ENCODE results near the gene HACD1.
"Not testable (repeated sequence)": the region's sequence is repeated elsewhere in the genome, so short reads cannot be mapped to it uniquely, and the experiment has no call there.

The HACD1 gene

GRCh38 chr10:17643755-17644484 is 26.7 kb upstream of the HACD1 start, which contains the start of gene STAM:
TSS of gene STAM (plus strand) at chr10:17644151. CDS start at chr10:17644340, 189 bp downstream.
- H3K4me3 ChIP-seq (ENCODE audit: low read length), result peak within 1 kb of the TSS; percentile 97
- DNase-seq (ENCODE audit: low read depth), result peak; percentile 92
- no peak for TF ChIP-seq CTCF (conservative IDR thresholded peaks at IDR 0.05; ENCODE audit: low read length)

GRCh38 chr10:17643339-17643754 is 26.2 kb upstream of the HACD1 start:
- H3K4me3 ChIP-seq (ENCODE audit: low read length), result peak overlapping the region; percentile 97
- peak; percentile 82 for DNase-seq (ENCODE audit: low read depth)
- no peak for TF ChIP-seq CTCF (conservative IDR thresholded peaks at IDR 0.05; ENCODE audit: low read length)

- no peak overlapping the region for H3K4me3 ChIP-seq (ENCODE audit: low read length)
- no peak for TF ChIP-seq CTCF (conservative IDR thresholded peaks at IDR 0.05; ENCODE audit: low read length)
- DNase-seq (ENCODE audit: low read depth), result no peak
Observed at GRCh38 chr10:17640331-17640816, 23.2 kb upstream of the HACD1 start.

- no peak for DNase-seq (ENCODE audit: low read depth)
- no peak for TF ChIP-seq CTCF (conservative IDR thresholded peaks at IDR 0.05; ENCODE audit: low read length)
- H3K4me3 ChIP-seq (ENCODE audit: low read length), result no peak overlapping the region
Observed at GRCh38 chr10:17637869-17638268, 20.7 kb upstream of the HACD1 start.

GRCh38 chr10:17633353-17633752 is 16.2 kb upstream of the HACD1 start:
- no peak overlapping the region for H3K4me3 ChIP-seq (ENCODE audit: low read length)
- no peak for TF ChIP-seq CTCF (conservative IDR thresholded peaks at IDR 0.05; ENCODE audit: low read length)
- no peak for DNase-seq (ENCODE audit: low read depth)

GRCh38 chr10:17632590-17632989 is 15.4 kb upstream of the HACD1 start:
- not testable (repeated sequence) for H3K4me3 ChIP-seq (ENCODE audit: low read length)

GRCh38 chr10:17626656-17627055 is 9.5 kb upstream of the HACD1 start:
- DNase-seq (ENCODE audit: low read depth), result no peak
- no peak overlapping the region for H3K4me3 ChIP-seq (ENCODE audit: low read length)
- TF ChIP-seq CTCF (conservative IDR thresholded peaks at IDR 0.05; ENCODE audit: low read length), result no peak

More at GRCh38 chr10:17632590-17632989, 15.4 kb upstream of the HACD1 start:
- DNase-seq (ENCODE audit: low read depth), result not testable (repeated sequence)

All from AG10803 (cell line).